ENCODE results near the gene CDC73.
"Not testable (repeated sequence)": the region's sequence is repeated elsewhere in the genome, so short reads cannot be mapped to it uniquely, and the experiment has no call there.

CDC73 gene

DNA sequence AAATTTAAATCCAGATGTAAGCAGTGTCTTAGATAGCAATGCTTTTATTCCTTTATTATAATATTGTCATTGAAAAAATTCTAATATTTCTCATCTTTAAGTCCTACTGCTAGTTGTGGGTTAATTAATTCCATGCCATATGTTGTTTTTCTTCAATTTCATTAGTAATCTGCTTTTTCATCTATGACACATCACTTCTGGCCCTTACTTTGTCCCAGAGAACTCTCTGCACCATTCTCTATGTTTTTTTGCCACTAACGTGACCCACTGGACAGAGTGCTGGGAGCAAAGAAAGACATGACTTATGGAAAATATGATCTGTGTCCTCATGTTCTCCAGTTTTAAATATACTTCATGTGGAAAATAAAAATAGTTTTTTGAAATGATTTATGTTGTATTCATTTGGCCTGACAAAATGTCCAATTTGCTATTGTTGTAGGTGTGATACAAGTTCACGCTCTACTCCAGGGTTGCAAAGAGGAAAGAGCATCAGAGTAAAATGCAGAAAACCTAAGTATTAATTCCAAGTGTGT is 166.8 kb downstream of the CDC73 start:
- not testable (repeated sequence) for DNase-seq (ENCODE audit: low spot score)

GRCh38 chr1:193293726-193294125 is 171.9 kb downstream of the CDC73 start:
- DNase-seq (ENCODE audit: low spot score): no peak

- DNase-seq (ENCODE audit: low spot score): no peak
Observed at GRCh38 chr1:193299038-193299437, 177.2 kb downstream of the CDC73 start.

DNA sequence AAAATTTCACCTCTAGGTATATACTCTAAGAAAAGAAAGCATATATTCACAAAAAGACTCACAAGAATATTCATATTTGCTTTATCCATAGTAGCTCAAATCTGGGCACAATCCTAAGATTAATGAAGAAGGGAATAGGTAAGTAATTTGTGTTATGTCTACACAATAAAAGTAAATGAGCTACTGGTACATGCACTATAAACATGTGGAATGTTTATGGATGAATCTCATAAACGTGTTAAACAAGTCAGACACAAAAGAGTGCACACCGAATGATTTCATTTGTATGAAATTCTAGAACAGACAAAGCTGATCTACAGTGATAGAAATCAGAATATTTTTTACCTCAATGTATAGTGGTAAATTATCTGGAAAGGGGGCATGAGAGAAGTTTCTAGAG is 179.9 kb downstream of the CDC73 start:
- no peak for DNase-seq (ENCODE audit: low spot score)

- no peak for DNase-seq (ENCODE audit: low spot score)
Observed at GRCh38 chr1:193303849-193304248, 182.0 kb downstream of the CDC73 start.

All from RKO (cell line).